Fibroblast of skin of right biceps (primary cell): ENCODE results near the gene BORCS8.

ENCODE experiments used
- DNase-seq: peaks from one replicate; pipeline ENCODE4 v3.0.0-alpha.2; 2013

BORCS8 gene

GRCh38 chr19:19213426-19214158 is 21.6 kb upstream of the BORCS8 start:
- DNase-seq = no peak

- no peak for DNase-seq
Observed at GRCh38 chr19:19212916-19213315, 21.0 kb upstream of the BORCS8 start.

GRCh38 chr19:19211499-19212420 is 19.8 kb upstream of the BORCS8 start, which contains the start of gene NCAN:
Gene NCAN (plus strand): TSS chr19:19211958. CDS start chr19:19216954, 4,996 bp downstream.
- no peak for DNase-seq

- no peak for DNase-seq
Observed at GRCh38 chr19:19209372-19209771, 17.4 kb upstream of the BORCS8 start.

- no peak for DNase-seq
Observed at GRCh38 chr19:19207637-19208572, 16.0 kb upstream of the BORCS8 start.

GRCh38 chr19:19206938-19207337 is 15.0 kb upstream of the BORCS8 start:
- DNase-seq = no peak

GRCh38 chr19:19205416-19206410 is 13.8 kb upstream of the BORCS8 start:
- no peak for DNase-seq

- DNase-seq = no peak
Observed at GRCh38 chr19:19204181-19204580, 12.2 kb upstream of the BORCS8 start.

- DNase-seq = peak; percentile 89
Observed at GRCh38 chr19:19203012-19203856, 11.3 kb upstream of the BORCS8 start, which contains the start of gene NR2C2AP. Gene NR2C2AP (minus strand): TSS chr19:19203414. CDS start chr19:19203060, 354 bp downstream.

GRCh38 chr19:19202707-19203011 is 10.7 kb upstream of the BORCS8 start:
- DNase-seq = no peak

- DNase-seq = no peak
Observed at GRCh38 chr19:19201697-19202630, 10.0 kb upstream of the BORCS8 start.

GRCh38 chr19:19193926-19194325 is 2.0 kb upstream of the BORCS8 start:
- no peak for DNase-seq

GRCh38 chr19:19192910-19193423 is 1.0 kb upstream of the BORCS8 start:
- DNase-seq = no peak

GRCh38 chr19:19191768-19192077 is 229 bp downstream of the BORCS8 start:
- no peak for DNase-seq

GRCh38 chr19:19186742-19187141 is 5.2 kb downstream of the BORCS8 start:
- no peak for DNase-seq

- peak; percentile 51 for DNase-seq
Observed at GRCh38 chr19:19185853-19186740, 5.9 kb downstream of the BORCS8 start.

- DNase-seq = no peak
Observed at GRCh38 chr19:19181488-19181998, 10.4 kb downstream of the BORCS8 start.
